ENCODE results near the gene RAPGEF1. TPM values are rescaled to one million over a fixed set of nuclear protein-coding genes. Genes with fewer than 3 reads are reported as not detected.

Gene RAPGEF1
- total and polyA plus RNA-seq, 2 experiments from 2014 or later, result 26.2 to 29.7 TPM

DNA sequence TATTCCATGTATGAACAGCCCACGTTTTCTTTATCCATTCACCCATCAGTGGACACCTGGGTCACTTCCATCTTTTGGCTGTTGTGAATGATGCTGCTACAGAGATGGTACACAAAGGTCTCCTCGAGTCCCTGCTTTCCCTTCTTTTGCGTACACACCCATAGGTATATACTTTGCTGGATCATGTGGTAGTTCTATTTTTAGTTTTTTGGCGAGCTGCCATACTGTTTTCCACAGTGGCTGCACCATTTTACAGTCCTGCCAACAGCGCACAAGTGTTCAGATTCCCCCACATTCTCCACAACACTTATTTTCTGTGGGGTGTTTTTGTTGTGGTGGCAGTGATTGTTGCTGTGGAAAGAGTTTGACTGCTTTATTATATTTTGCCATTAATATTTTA is 16.2 kb downstream of the RAPGEF1 start:
- peaks cover 19% of the 10 kb centered on the region for H3K4me1 ChIP-seq (ENCODE audit: insufficient read depth)
- no peak overlapping the region for H3K27ac ChIP-seq
- no peaks in the 10 kb centered on the region for H3K27me3 ChIP-seq
- no peak for DNase-seq (ENCODE audit: low spot score)
- no peaks in the 10 kb centered on the region for H3K36me3 ChIP-seq (replicated peaks; ENCODE audit: insufficient read depth, low read depth)
- H3K4me3 ChIP-seq, result no peak overlapping the region
- no peak overlapping the region for H3K4me2 ChIP-seq
- H3K9me3 ChIP-seq (ENCODE audit: low read depth), result no peaks in the 10 kb centered on the region
- TF ChIP-seq EZH2phosphoT487 (IDR thresholded peaks at IDR 0.05; ENCODE audit: low read depth, severe bottlenecking, unreplicated experiment) (no peak), EZH2 (IDR thresholded peaks at IDR 0.05; ENCODE audit: borderline replicate concordance) (no peak)
- TF ChIP-seq, protein P1, sequence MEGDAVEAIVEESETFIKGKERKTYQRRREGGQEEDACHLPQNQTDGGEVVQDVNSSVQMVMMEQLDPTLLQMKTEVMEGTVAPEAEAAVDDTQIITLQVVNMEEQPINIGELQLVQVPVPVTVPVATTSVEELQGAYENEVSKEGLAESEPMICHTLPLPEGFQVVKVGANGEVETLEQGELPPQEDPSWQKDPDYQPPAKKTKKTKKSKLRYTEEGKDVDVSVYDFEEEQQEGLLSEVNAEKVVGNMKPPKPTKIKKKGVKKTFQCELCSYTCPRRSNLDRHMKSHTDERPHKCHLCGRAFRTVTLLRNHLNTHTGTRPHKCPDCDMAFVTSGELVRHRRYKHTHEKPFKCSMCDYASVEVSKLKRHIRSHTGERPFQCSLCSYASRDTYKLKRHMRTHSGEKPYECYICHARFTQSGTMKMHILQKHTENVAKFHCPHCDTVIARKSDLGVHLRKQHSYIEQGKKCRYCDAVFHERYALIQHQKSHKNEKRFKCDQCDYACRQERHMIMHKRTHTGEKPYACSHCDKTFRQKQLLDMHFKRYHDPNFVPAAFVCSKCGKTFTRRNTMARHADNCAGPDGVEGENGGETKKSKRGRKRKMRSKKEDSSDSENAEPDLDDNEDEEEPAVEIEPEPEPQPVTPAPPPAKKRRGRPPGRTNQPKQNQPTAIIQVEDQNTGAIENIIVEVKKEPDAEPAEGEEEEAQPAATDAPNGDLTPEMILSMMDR (IDR thresholded peaks at IDR 0.05; ENCODE audit: poor library complexity), result no peak
- 95% methylated on average over 5 of the region's 5 CpGs for WGBS (ENCODE audit: low lambda C conversion rate, missing lambda C conversion rate)
- H3K9me2 ChIP-seq (replicated peaks; ENCODE audit: insufficient read depth), result no peaks in the 10 kb centered on the region
- H3K79me2 ChIP-seq, result peaks cover 95% of the 10 kb centered on the region
- H2AFZ ChIP-seq, result no peak overlapping the region
- peaks cover 16% of the 10 kb centered on the region for H4K20me1 ChIP-seq (ENCODE audit: insufficient read depth, poor library complexity, severe bottlenecking)

DNA sequence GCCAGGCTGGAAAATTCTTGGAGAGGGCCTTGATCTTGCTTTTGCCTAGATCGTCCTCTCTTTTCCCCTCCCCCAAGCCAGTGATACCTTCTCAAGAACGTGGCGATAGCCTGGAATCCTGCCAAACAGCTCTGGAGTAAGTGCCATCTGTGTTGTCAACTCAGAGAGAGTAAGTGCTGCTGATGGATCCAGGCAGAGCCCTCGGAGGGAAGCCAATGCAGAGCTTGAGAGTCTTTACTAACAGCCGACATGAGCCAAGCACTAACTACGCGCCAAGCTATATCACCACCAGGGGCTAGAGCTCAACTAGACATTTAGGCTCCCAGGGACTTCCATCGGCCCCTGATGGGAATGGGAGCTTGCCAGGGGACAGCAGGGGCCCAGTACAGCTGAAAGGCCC is 17.6 kb downstream of the RAPGEF1 start:
- 81% methylated on average over 8 of the region's 8 CpGs for WGBS (ENCODE audit: low lambda C conversion rate, missing lambda C conversion rate)
- no peak overlapping the region for H3K27ac ChIP-seq
- H2AFZ ChIP-seq, result no peak overlapping the region
- H3K4me1 ChIP-seq (ENCODE audit: insufficient read depth), result peaks cover 5% of the 10 kb centered on the region
- no peak overlapping the region for H3K4me3 ChIP-seq
- H4K20me1 ChIP-seq (ENCODE audit: insufficient read depth, poor library complexity, severe bottlenecking), result peaks cover 5% of the 10 kb centered on the region
- H3K4me2 ChIP-seq, result no peak overlapping the region
- no peak for DNase-seq (ENCODE audit: low spot score)
- no peaks in the 10 kb centered on the region for H3K36me3 ChIP-seq (replicated peaks; ENCODE audit: insufficient read depth, low read depth)
- no peaks in the 10 kb centered on the region for H3K9me2 ChIP-seq (replicated peaks; ENCODE audit: insufficient read depth)
- H3K79me2 ChIP-seq, result peaks cover 93% of the 10 kb centered on the region
- TF ChIP-seq, protein P1 (IDR thresholded peaks at IDR 0.05; ENCODE audit: poor library complexity), result no peak
- TF ChIP-seq EZH2phosphoT487 (IDR thresholded peaks at IDR 0.05; ENCODE audit: low read depth, severe bottlenecking, unreplicated experiment) (no peak), EZH2 (IDR thresholded peaks at IDR 0.05; ENCODE audit: borderline replicate concordance) (no peak)
- no peaks in the 10 kb centered on the region for H3K9me3 ChIP-seq (ENCODE audit: low read depth)
- no peaks in the 10 kb centered on the region for H3K27me3 ChIP-seq

DNA sequence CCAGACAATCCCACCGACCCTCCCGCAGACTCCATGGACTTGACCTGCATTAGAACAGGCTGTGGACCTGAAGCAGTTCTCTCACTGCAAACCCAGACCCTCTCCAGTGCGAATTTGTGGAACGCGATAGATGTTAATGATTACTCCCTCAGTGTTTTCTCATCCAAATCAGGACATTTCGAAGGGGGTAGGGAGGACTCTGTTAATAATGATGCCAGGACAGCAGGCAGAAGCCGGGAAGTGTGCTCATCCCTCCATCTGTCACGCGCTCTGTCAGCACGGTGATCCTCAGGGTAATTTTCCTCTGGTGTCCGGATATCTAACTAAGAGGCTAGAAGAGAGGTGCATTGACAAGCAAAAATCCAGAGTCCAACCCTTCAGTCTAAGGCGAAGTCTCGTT is 18.8 kb downstream of the RAPGEF1 start:
- TF ChIP-seq, protein P1 (IDR thresholded peaks at IDR 0.05; ENCODE audit: poor library complexity), result no peak
- TF ChIP-seq EZH2phosphoT487 (IDR thresholded peaks at IDR 0.05; ENCODE audit: low read depth, severe bottlenecking, unreplicated experiment) (no peak), EZH2 (IDR thresholded peaks at IDR 0.05; ENCODE audit: borderline replicate concordance) (no peak)
- Histone ChIP-seq H3K4me3 (no peak overlapping the region), H2AFZ (no peak overlapping the region), H3K9me2 (replicated peaks; ENCODE audit: insufficient read depth) (no peaks in the 10 kb centered on the region), H3K4me2 (no peak overlapping the region), H3K27ac (no peak overlapping the region), H4K20me1 (ENCODE audit: insufficient read depth, poor library complexity, severe bottlenecking) (peaks cover 5% of the 10 kb centered on the region), H3K27me3 (no peaks in the 10 kb centered on the region), H3K9me3 (ENCODE audit: low read depth) (no peaks in the 10 kb centered on the region), H3K36me3 (replicated peaks; ENCODE audit: insufficient read depth, low read depth) (no peaks in the 10 kb centered on the region), H3K79me2 (peaks cover 94% of the 10 kb centered on the region), H3K4me1 (ENCODE audit: insufficient read depth) (no peaks in the 10 kb centered on the region)
- DNase-seq (ENCODE audit: low spot score), result no peak
- WGBS (ENCODE audit: low lambda C conversion rate, missing lambda C conversion rate), result 98% methylated on average over 13 of the region's 13 CpGs

DNA sequence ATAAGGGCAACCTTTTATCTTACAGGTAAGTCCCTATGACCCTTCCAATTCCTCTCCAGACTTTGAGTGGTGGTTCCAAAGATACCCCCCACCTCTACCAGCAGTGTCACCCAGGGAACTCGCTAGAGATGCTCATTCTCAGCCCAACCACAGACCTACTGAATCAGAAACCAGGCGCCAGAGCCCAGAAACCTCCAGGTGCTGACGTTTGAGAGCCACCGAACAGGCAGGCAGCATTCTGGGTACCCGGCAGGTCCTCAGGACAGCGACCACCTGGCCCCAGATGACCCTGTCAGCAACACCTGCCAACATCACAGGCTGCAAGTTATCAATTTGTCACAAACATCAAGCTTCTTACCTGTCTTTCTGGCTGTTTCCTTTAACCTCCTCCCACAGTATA is 19.5 kb downstream of the RAPGEF1 start:
- no peaks in the 10 kb centered on the region for H3K4me1 ChIP-seq (ENCODE audit: insufficient read depth)
- no peak overlapping the region for H3K4me3 ChIP-seq
- TF ChIP-seq, protein P1 (IDR thresholded peaks at IDR 0.05; ENCODE audit: poor library complexity), result no peak
- TF ChIP-seq EZH2phosphoT487 (IDR thresholded peaks at IDR 0.05; ENCODE audit: low read depth, severe bottlenecking, unreplicated experiment) (no peak), EZH2 (IDR thresholded peaks at IDR 0.05; ENCODE audit: borderline replicate concordance) (no peak)
- peaks cover 95% of the 10 kb centered on the region for H3K79me2 ChIP-seq
- 92% methylated on average over 6 of the region's 6 CpGs for WGBS (ENCODE audit: low lambda C conversion rate, missing lambda C conversion rate)
- H3K27ac ChIP-seq, result no peak overlapping the region
- H3K4me2 ChIP-seq, result no peak overlapping the region
- H2AFZ ChIP-seq, result no peak overlapping the region
- H3K27me3 ChIP-seq, result no peaks in the 10 kb centered on the region
- H4K20me1 ChIP-seq (ENCODE audit: insufficient read depth, poor library complexity, severe bottlenecking), result peaks cover 5% of the 10 kb centered on the region
- no peaks in the 10 kb centered on the region for H3K36me3 ChIP-seq (replicated peaks; ENCODE audit: insufficient read depth, low read depth)
- DNase-seq (ENCODE audit: low spot score), result no peak
- H3K9me3 ChIP-seq (ENCODE audit: low read depth), result no peaks in the 10 kb centered on the region
- no peaks in the 10 kb centered on the region for H3K9me2 ChIP-seq (replicated peaks; ENCODE audit: insufficient read depth)

Data from hepatocyte (in vitro differentiated cells).